ENCODE measurements around the gene RNF38. TPM values are rescaled to one million over a fixed set of nuclear protein-coding genes. Genes with fewer than 3 reads are reported as not detected.
A peak's percentile ranks its signal among the peaks of the same experiment; 100 is the strongest.

RNF38 gene
- total and polyA plus RNA-seq, 2 experiments from 2014 or later = 13.7 to 61.9 TPM

GRCh38 chr9:36337002-36337401, 63.1 kb downstream of the RNF38 start:
- Histone ChIP-seq H3K4me1 (ENCODE audit: insufficient read depth) (no peaks in the 10 kb centered on the region), H3K27me3 (ENCODE audit: insufficient read depth) (no peaks in the 10 kb centered on the region), H3F3A (replicated peaks; ENCODE audit: low read depth) (no peaks in the 10 kb centered on the region), H2AFZ (no peak overlapping the region), H3K9me2 (ENCODE audit: insufficient read depth) (no peaks in the 10 kb centered on the region), H3K4me3 (no peak overlapping the region), H3K79me2 (replicated peaks; ENCODE audit: insufficient read depth) (no peaks in the 10 kb centered on the region), H4K20me1 (replicated peaks; ENCODE audit: insufficient read depth) (peaks cover 7% of the 10 kb centered on the region), H3K4me2 (no peak overlapping the region), H3K36me3 (ENCODE audit: insufficient read depth) (peaks cover 23% of the 10 kb centered on the region), H3K27ac (ENCODE audit: low read depth) (no peak overlapping the region)
- Mint-ChIP-seq H3K4me1 (no peaks in the 10 kb centered on the region), H3K36me3 (ENCODE audit: low read depth) (peaks cover 52% of the 10 kb centered on the region), H3K4me3 (no peak overlapping the region), H3K9me3 (no peaks in the 10 kb centered on the region), H3K27ac (peak overlapping the region; percentile 54; the same call in 1 of the 2 replicates), H3K27me3 (ENCODE audit: insufficient read depth, low read depth, poor library complexity) (peaks cover 4% of the 10 kb centered on the region)
- ATAC-seq (no peak), DNase-seq (ENCODE audit: low spot score) (no peak)
- TF ChIP-seq ZNF114 (CRISPR knock-in tag; IDR thresholded peaks at IDR 0.05) = no peak
- no peak for TF ChIP-seq POLR2AphosphoS5 (IDR thresholded peaks at IDR 0.05; ENCODE audit: low read depth)

DNA sequence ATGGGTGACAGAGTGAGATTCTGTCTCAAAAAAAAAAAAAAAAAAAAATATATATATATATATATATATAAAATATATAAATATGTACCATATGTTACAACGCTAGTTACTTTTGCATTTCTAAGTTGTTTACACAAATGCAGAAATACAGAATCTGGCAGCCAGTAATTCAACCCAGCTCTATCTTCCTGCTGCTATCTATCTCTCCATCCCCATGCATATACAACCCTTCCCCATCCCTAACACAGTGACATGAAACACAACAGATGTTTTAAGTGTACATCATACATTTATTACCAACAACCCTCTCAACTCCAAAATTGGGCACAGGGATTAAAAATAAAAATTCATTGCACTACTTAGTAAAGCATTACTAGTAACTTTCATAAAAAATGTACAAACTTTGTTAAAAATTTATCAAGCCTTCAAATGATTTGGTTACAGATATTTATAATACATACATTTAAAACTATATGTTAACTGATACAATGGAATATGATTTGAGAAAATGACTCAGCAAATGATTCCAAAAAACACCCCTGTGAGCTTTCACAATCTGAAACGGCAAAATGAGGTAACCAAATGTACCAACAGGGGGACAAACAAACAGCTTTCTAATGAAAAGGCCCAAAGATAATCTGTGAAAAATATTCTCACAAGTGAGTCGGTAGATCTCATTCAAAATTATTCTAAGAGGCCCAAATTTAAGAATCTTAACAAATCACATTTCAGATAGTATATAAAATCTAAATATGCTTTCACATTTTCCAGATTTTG, 63.8 kb downstream of the RNF38 start:
- H3K4me3 Mint-ChIP-seq = no peak overlapping the region
- Histone ChIP-seq H4K20me1 (replicated peaks; ENCODE audit: insufficient read depth) (peaks cover 7% of the 10 kb centered on the region), H3K9me2 (ENCODE audit: insufficient read depth) (no peaks in the 10 kb centered on the region), H3F3A (replicated peaks; ENCODE audit: low read depth) (peaks cover 5% of the 10 kb centered on the region; the same call in 1 of the 2 replicates), H3K27me3 (ENCODE audit: insufficient read depth) (no peaks in the 10 kb centered on the region), H3K79me2 (replicated peaks; ENCODE audit: insufficient read depth) (no peaks in the 10 kb centered on the region), H3K4me3 (no peak overlapping the region), H3K36me3 (ENCODE audit: insufficient read depth) (peaks cover 16% of the 10 kb centered on the region), H3K4me2 (no peak overlapping the region), H3K27ac (ENCODE audit: low read depth) (no peak overlapping the region), H2AFZ (no peak overlapping the region), H3K4me1 (ENCODE audit: insufficient read depth) (no peaks in the 10 kb centered on the region)
- H3K4me1 Mint-ChIP-seq = no peaks in the 10 kb centered on the region
- H3K27ac Mint-ChIP-seq = no peak overlapping the region; the same call in 1 of the 2 replicates
- ATAC-seq (no peak), DNase-seq (ENCODE audit: low spot score) (no peak)
- no peaks in the 10 kb centered on the region for H3K9me3 Mint-ChIP-seq
- peaks cover 48% of the 10 kb centered on the region for H3K36me3 Mint-ChIP-seq (ENCODE audit: low read depth)
- TF ChIP-seq ETS1 (IDR thresholded peaks at IDR 0.05) (no peak), CTCF (conservative IDR thresholded peaks at IDR 0.05; ENCODE audit: low read depth in 2 of 2) (0 out of 4 replicates have a peak, but pooled peaks of 1 of the 2 experiments have one; percentile 12), JUNB (IDR thresholded peaks at IDR 0.05; ENCODE audit: unreplicated experiment) (no peak), EZH2phosphoT487 (IDR thresholded peaks at IDR 0.05; ENCODE audit: unreplicated experiment) (no peak), ZNF331 (CRISPR knock-in tag; IDR thresholded peaks at IDR 0.05; ENCODE audit: low read depth) (no peak), ZNF114 (CRISPR knock-in tag; IDR thresholded peaks at IDR 0.05) (no peak), NANOG (IDR thresholded peaks at IDR 0.05; ENCODE audit: borderline replicate concordance) (no peak), EZH2 (IDR thresholded peaks at IDR 0.05; ENCODE audit: low read depth, unreplicated experiment) (no peak)
- peaks cover 4% of the 10 kb centered on the region for H3K27me3 Mint-ChIP-seq (ENCODE audit: insufficient read depth, low read depth, poor library complexity)

Data from GM23338 (cell line).